Measurements from ENCODE around the gene MAP2K3. TPM values are rescaled to one million over a fixed set of nuclear protein-coding genes. Genes with fewer than 3 reads are reported as not detected.

Gene MAP2K3
- total and polyA plus RNA-seq, 2 experiments from 2014 or later = 18.4 to 42.5 TPM

DNA sequence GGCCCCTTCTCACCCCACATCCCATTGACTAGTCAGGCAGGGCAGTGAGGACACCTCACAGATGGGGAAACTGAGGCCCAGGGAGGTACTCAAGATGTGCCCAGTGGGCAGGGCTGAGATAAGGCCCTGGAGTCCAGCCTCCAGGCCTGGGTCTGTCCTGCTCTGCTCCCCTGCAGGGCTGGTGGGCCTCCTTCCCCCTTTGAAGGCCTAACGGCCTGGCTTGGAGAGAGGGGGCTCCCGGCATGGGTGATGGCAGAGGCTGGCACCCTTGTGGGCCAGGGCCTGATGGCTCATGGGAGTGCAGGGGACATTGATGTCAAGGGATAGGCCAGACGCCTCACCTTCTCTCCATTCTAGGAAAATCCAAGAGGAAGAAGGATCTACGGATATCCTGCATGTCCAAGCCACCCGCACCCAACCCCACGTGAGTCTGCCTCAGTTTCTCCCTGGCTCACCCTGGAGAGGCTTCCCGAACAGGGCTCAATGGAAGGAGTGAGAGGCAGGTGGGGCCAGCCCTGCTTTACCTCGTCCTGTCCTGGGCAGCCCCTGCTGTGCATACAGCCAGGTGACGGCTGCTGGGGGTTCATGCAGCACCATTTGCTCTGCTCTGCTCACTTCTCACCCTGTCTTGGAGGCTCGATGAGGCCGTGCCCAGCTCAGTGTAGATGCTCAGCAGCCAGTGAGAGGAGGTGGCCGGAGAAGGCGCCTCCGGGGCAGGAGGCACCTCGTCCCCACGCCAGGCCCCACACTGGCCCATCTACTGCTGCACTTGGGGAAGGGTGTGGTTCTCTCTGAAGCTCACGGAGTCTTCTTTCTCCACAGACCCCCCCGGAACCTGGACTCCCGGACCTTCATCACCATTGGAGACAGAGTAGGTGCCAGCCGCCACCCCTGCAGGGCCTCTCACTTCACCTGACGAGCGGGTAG is 13.8 kb downstream of the MAP2K3 start:
- H3K27me3 ChIP-seq = no peaks in the 10 kb centered on the region
- no peak overlapping the region for H3K4me3 ChIP-seq
- no peak for DNase-seq (ENCODE audit: low read depth in 1 of 2, low spot score in 1 of 2)
- TF ChIP-seq, protein P1, sequence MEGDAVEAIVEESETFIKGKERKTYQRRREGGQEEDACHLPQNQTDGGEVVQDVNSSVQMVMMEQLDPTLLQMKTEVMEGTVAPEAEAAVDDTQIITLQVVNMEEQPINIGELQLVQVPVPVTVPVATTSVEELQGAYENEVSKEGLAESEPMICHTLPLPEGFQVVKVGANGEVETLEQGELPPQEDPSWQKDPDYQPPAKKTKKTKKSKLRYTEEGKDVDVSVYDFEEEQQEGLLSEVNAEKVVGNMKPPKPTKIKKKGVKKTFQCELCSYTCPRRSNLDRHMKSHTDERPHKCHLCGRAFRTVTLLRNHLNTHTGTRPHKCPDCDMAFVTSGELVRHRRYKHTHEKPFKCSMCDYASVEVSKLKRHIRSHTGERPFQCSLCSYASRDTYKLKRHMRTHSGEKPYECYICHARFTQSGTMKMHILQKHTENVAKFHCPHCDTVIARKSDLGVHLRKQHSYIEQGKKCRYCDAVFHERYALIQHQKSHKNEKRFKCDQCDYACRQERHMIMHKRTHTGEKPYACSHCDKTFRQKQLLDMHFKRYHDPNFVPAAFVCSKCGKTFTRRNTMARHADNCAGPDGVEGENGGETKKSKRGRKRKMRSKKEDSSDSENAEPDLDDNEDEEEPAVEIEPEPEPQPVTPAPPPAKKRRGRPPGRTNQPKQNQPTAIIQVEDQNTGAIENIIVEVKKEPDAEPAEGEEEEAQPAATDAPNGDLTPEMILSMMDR (IDR thresholded peaks at IDR 0.05; ENCODE audit: low read depth, low read length) = no peak
- H3K9me3 ChIP-seq (ENCODE audit: low read depth) = no peaks in the 10 kb centered on the region
- H3K27ac ChIP-seq = no peak overlapping the region
- peaks cover 4% of the 10 kb centered on the region for H3K36me3 ChIP-seq
- no peaks in the 10 kb centered on the region for H3K4me1 ChIP-seq (ENCODE audit: low read depth)

DNA sequence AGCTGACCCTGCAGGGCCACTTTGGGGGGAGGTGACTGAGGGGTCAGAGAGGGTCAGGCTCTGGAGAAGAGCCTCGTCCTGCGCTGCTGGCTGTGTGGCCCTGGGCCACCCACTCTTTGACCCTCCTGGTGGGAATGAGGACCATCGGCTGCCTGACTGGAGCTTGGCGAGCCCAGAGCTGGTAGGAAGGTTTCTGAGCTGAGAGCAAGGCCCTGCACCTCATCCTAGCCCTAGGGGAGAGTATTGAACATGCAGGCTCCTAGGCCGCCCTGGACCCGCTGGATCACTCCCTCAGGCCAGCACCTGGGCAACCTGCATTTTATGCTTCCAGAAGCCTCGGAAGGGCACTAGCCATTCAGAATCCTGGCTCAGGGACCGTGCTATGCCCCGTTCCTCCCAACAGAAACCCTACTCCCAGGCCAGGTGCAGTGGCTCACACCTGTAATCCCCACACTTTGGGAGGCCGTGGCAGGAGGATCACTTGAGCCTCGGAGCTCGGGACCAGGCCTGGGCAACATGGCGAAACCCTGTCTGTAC is 14.5 kb downstream of the MAP2K3 start:
- DNase-seq (ENCODE audit: low read depth in 1 of 2, low spot score in 1 of 2) = no peak
- H3K27ac ChIP-seq = no peak overlapping the region
- H3K27me3 ChIP-seq = no peaks in the 10 kb centered on the region
- TF ChIP-seq, protein P1 (IDR thresholded peaks at IDR 0.05; ENCODE audit: low read depth, low read length) = no peak
- peaks cover 4% of the 10 kb centered on the region for H3K36me3 ChIP-seq
- no peaks in the 10 kb centered on the region for H3K9me3 ChIP-seq (ENCODE audit: low read depth)
- H3K4me1 ChIP-seq (ENCODE audit: low read depth) = no peaks in the 10 kb centered on the region
- no peak overlapping the region for H3K4me3 ChIP-seq

DNA sequence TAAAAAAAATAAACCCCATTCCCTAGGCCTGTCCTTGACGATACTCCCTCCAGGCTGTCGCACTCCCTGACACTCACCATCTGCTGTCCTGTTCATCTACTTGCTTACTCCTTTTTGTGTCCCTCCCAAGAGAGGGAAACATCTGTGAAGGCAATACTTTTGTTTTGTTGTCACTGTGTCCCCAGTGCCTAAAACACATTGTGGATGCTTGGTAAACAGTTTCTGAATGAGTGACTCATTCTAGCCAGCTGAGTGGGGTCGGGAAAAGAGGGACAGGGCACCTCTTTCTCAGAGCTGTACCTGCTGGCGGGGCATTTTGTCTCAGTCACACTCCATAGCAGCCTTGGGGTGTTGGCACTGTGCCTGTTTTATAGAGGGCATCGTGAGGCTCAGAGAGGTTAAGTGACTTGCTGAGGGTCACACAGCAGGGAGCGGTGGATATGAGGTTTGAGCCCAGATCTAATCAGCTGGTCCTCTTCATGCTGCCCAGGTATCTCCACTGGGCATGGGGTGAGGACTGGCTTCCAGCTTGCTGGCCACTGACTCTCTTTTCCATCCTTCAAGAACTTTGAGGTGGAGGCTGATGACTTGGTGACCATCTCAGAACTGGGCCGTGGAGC is 15.6 kb downstream of the MAP2K3 start:
- Histone ChIP-seq H3K27me3 (no peaks in the 10 kb centered on the region), H3K27ac (no peak overlapping the region), H3K4me3 (no peak overlapping the region), H3K4me1 (ENCODE audit: low read depth) (no peaks in the 10 kb centered on the region), H3K9me3 (ENCODE audit: low read depth) (no peaks in the 10 kb centered on the region), H3K36me3 (peaks cover 4% of the 10 kb centered on the region)
- DNase-seq (ENCODE audit: low read depth in 1 of 2, low spot score in 1 of 2) = no peak
- TF ChIP-seq, protein P1 (IDR thresholded peaks at IDR 0.05; ENCODE audit: low read depth, low read length) = no peak

- H3K36me3 ChIP-seq = peaks cover 4% of the 10 kb centered on the region
- H3K27me3 ChIP-seq = no peaks in the 10 kb centered on the region
- TF ChIP-seq, protein P1 (IDR thresholded peaks at IDR 0.05; ENCODE audit: low read depth, low read length) = no peak
Measured at GRCh38 chr17:21300601-21301571, 16.4 kb downstream of the MAP2K3 start.

More at GRCh38 chr17:21300601-21301571, 16.4 kb downstream of the MAP2K3 start:
- H3K9me3 ChIP-seq (ENCODE audit: low read depth) = no peaks in the 10 kb centered on the region
- no peak for DNase-seq (ENCODE audit: low read depth in 1 of 2, low spot score in 1 of 2)
- H3K4me3 ChIP-seq = no peak overlapping the region
- no peaks in the 10 kb centered on the region for H3K4me1 ChIP-seq (ENCODE audit: low read depth)
- no peak overlapping the region for H3K27ac ChIP-seq

Data from cardiac muscle cell (in vitro differentiated cells and primary cell).